ENCODE results near the gene ZFP14.
"Not testable (repeated sequence)": the region's sequence is repeated elsewhere in the genome, so short reads cannot be mapped to it uniquely, and the experiment has no call there.

The ZFP14 gene

DNA sequence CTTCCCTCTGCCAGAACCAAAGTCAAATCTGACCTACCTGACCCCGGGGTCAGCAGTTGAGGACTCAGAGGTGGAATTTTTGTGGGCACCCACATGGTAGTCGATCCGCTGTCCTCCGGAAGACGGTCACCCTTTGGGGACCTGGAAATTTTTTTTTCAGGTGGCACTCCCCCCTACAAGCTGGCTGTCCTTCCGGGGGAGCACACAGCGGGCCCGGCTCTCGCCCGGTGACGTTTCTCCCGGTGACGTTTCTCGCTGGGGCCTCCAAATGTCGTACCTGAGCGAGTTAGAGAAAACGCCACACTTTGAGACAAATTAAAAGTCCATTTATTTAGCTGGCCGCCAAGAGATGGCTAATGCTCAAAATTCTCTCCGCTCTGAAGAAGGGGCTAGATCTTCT lies 48.8 kb downstream of the ZFP14 start:
- DNase-seq (ENCODE audit: low spot score): no peak

DNA sequence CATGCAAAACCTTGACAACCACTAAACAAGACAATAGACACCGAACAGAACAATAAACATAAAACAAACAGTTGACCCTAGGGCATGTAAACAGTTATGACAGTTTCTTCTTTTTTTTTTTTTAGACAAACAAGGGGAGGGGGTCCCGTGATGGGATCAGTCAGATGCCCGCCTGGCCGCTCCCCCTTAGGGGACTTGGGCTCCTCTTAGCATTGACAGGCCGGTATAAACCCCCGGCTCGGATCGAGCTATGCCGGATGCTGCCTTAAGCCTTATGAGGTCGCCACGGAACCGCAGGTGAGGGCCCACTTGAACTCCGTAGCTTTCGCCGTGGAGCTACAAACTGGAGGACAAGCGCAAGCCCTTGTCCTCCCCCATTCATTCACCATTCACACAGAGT lies 49.5 kb downstream of the ZFP14 start:
- DNase-seq (ENCODE audit: low spot score): not testable (repeated sequence)

GRCh38 chr19:36326649-36327048 lies 52.4 kb downstream of the ZFP14 start:
- DNase-seq (ENCODE audit: low spot score): not testable (repeated sequence)

GRCh38 chr19:36315164-36315563 lies 63.8 kb downstream of the ZFP14 start:
- DNase-seq (ENCODE audit: low spot score): not testable (repeated sequence)

DNA sequence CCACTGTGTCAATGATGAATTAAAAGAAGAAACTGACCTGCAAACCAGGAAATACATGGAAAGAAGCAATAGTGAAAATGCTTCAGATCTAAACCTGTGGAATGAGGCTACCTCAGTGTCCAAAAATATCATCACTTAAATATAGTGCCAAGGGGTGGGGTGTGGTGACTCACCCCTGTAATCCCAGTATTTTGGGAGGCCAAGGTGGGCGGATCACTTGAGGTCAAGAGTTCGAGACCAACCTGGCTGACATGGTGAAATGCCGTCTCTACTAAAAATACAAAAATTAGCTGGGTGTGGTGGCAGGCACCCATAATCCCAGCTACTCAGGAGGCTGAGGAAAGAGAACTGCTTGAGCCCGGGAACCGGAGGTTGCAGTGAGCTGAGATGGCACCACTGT lies 64.9 kb downstream of the ZFP14 start:
- DNase-seq (ENCODE audit: low spot score): not testable (repeated sequence)

DNA sequence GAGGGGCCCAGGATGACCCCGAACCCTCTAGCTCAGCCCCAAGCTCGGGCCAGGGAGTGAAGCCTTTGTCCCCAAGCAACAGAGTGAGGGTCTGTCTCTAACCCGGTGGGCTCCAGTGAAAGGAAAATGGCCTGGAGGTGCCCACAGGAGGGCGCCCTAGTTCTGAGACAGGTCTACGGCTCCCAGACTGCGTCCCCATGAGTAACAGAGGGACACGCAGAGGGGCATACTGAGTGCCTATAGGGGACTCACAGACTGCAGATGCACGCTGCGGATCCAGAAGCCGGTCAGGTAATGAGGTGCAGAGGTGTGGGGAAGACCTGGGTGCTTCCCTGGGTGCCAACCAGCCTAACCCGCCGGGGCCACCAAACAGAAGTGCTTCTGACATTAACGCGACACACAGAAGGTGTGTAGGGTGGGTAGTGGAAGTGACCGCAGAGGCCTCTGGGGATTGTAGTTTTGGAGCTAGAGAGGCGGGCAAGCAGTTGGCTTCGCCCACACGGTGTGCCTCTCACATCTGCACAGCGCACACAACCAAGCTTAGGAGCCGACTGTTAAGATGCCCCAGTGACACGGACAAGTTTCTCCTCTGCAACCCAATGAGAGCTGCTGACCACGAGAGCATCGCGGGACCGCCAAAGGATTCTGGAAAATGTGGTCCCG lies 67.8 kb downstream of the ZFP14 start:
- not testable (repeated sequence) for DNase-seq (ENCODE audit: low spot score)

DNA sequence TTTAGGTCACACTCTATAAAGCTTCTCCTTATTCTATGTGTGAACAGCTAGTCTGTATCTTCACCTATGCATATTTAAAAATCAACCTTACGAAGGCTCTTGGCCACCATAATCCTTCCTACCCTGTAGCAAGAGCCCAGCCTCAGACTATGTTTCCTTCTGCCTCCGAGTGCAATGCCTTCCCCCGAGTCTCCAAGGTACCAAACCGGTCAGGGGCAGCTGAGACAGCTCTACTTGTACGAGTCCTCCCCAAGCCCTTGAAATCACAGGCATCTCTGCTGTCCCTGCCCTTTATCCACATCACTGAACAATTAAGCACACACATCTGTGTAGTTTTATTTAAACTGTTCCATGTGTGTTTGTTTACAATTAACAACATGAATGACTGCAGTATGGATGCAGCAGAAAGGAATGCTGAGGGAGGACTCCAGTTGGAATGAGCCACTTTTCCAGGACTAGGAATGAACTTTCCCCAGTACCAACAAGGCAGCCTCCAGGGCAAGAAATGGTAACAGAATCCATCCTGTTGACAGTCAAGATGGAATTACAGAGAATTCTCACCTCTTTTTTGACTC lies 68.5 kb downstream of the ZFP14 start:
- DNase-seq (ENCODE audit: low spot score): not testable (repeated sequence)

GRCh38 chr19:36309759-36310158 lies 69.2 kb downstream of the ZFP14 start:
- DNase-seq (ENCODE audit: low spot score): not testable (repeated sequence)

GRCh38 chr19:36309309-36309708 lies 69.7 kb downstream of the ZFP14 start:
- not testable (repeated sequence) for DNase-seq (ENCODE audit: low spot score)

DNA sequence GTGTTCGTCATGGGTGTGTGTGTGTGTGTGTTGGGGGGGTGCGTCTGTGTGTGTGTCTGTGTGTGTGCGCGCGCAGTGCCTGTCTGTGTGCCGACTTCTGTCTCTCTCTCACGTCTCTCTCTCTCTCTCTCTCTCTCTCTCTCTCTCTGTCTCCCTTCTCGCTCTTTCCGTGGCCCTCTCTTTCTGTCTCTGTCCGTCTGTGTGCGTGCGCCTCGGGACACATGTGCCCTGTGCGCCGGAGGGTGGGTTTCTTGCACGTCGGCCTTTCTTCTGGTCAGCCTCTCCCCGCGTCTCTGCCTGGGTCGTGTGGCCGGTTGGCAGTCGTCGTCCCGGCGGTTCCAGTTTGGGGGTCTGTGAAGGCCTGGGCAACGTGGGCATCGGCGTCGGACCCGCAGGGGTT lies 86.7 kb downstream of the ZFP14 start:
- not testable (repeated sequence) for DNase-seq (ENCODE audit: low spot score)

Measured in AG20443 (cell line).